Lower leg skin (tissue), 4 donors: Measurements from ENCODE around the gene FATE1. TPM values are rescaled to one million over a fixed set of nuclear protein-coding genes. Genes with fewer than 3 reads are reported as not detected.

Experiments used
- DNase-seq, 2 donors: peaks; one replicate each; pipeline ENCODE4 v3.0.0-alpha.2; 2019; ENCODE audit warnings: low spot score in 2 of 2
- H3K4me3 ChIP-seq: fragments of 200-600 bp; sonication (generic); 2 replicates; pipeline ENCODE4 v1.5.1; 2017; ENCODE audit warnings: mild to moderate bottlenecking, low read depth; ENCODE audit not compliant: poor library complexity, severe bottlenecking
- POLR2A ChIP-seq, 2 donors: fragments of 450-650 bp; IDR thresholded peaks; one replicate each; pipeline ENCODE4 v1.6.1; 2016 to 2017; ENCODE audit warnings: antibody characterized with exemption in 2 of 2, mild to moderate bottlenecking in 1 of 2, moderate library complexity in 1 of 2
- WGBS, 2 donors: methylation state at CpG; one replicate each; pipeline ENCODE4 v1.1.5; 2018; 5-methylcytosine and 5-hydroxymethylcytosine counted together
- intact Hi-C: fragments of 100-400 bp; cut with DNase I; formaldehyde crosslinking; loops from one replicate; pipeline ENCODE4 v1.15.0; 2023; ENCODE audit warnings: low total_unique reads
- total RNA-seq, 4 donors: library from RNA; depleted of rRNA; stranded (reverse); fragments of >200 nt; gene quantifications; one replicate each; pipeline ENCODE4 v1.1.0, GENCODE V29; 2016
- TF ChIP-seq, protein P1 (sequence below), 3 donors: fragments of 450-650 bp; IDR thresholded peaks; one replicate each; pipeline ENCODE4 v1.5.1; 2016; ENCODE audit warnings: antibody characterized with exemption in 3 of 3, mild to moderate bottlenecking in 3 of 3, moderate library complexity in 2 of 3

The FATE1 gene
- total RNA-seq, 4 donors from 2014 or later = 0.80 TPM; not detected in 3

DNA sequence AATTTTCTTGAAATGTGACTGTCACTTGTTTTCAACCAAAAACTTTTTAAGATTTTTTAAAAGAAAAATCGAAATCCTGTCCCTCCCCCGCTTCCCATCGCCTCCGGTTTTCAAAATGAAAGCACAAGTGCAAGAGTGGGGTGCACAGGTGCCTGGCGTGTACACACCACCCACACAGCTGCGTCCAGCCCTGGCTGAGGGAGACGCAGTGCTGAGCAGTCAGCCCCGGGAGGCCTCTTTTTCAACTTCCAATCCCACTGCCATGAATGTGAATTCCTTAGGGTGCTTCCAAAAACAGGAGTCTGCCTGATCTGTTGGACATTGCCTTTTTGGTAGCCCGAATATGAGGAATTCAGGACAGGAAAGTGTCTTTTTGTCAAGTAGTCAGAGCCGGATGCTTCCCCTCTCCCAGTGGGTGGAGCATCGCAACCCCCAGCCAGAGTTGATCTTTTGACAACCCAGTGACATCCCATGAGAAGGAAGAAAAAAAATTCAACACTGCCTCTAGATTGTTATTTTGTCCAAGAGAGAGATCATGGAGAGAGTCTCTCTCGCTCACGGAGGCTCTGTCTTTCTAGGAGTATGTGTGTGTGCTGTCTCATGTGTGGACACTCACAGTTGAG, 11.7 kb upstream of the FATE1 start:
- peak in 1 of 2 donors; percentile 72 for DNase-seq
- TF ChIP-seq, protein P1, sequence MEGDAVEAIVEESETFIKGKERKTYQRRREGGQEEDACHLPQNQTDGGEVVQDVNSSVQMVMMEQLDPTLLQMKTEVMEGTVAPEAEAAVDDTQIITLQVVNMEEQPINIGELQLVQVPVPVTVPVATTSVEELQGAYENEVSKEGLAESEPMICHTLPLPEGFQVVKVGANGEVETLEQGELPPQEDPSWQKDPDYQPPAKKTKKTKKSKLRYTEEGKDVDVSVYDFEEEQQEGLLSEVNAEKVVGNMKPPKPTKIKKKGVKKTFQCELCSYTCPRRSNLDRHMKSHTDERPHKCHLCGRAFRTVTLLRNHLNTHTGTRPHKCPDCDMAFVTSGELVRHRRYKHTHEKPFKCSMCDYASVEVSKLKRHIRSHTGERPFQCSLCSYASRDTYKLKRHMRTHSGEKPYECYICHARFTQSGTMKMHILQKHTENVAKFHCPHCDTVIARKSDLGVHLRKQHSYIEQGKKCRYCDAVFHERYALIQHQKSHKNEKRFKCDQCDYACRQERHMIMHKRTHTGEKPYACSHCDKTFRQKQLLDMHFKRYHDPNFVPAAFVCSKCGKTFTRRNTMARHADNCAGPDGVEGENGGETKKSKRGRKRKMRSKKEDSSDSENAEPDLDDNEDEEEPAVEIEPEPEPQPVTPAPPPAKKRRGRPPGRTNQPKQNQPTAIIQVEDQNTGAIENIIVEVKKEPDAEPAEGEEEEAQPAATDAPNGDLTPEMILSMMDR (IDR thresholded peaks at IDR 0.05) = no peak
- TF ChIP-seq POLR2A (IDR thresholded peaks at IDR 0.05) = no peak
- 28 to 45% methylated on average over 6 to 13 of the region's 13 CpGs for WGBS, 2 donors
- H3K4me3 ChIP-seq = no peak overlapping the region
- intact Hi-C loops = no loop called here

DNA sequence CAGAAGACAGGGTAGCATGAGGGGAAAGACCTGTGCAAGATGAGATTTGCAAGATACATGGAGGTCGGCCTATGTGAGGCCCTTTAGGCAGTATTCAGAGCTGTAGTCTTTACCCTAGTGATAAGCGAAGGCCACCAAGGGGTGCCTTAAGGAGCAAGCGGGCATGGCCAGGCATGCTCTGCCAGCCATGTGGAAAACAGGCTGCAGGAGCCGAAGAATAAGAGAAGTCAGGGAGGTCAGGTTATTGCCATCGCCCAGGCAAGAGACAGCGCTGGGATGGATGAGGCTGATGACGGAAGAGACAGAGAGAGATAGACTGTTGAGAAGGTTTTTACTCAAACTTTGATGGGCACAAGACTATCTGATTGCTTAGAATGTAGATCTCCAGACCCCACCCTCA, 7.0 kb upstream of the FATE1 start:
- intact Hi-C loops = no loop called here
- DNase-seq = peak in 1 of 2 donors; percentile 59
- H3K4me3 ChIP-seq = no peak overlapping the region
- 83 to 94% methylated on average over 7 of the region's 7 CpGs for WGBS, 2 donors
- TF ChIP-seq POLR2A (IDR thresholded peaks at IDR 0.05) = no peak
- TF ChIP-seq, protein P1 (IDR thresholded peaks at IDR 0.05) = no peak

DNA sequence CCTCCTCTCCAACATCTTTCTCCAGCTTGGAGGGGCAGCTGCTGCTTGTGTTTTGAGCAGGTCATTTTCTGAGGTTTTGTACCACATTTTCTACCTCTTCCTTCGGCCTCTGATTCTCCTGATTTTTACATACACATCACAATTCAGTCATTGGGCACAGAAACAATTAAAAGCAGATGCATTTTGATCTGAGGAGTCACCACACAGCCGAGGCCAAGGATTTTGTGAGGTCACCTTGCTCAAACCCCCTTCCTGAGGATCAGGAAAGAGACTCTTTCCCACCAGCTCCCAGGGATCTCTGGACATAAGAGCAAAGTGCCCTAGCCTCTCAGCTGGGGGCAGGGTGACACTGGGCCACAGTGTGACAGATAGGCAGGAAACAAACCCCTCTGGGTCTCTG, 5.4 kb upstream of the FATE1 start:
- 46 to 78% methylated on average over 2 of the region's 2 CpGs for WGBS, 2 donors
- intact Hi-C loops = no loop called here
- TF ChIP-seq POLR2A (IDR thresholded peaks at IDR 0.05) = no peak
- TF ChIP-seq, protein P1 (IDR thresholded peaks at IDR 0.05) = no peak
- H3K4me3 ChIP-seq = no peak overlapping the region
- DNase-seq = peak in 1 of 2 donors; percentile 76

DNA sequence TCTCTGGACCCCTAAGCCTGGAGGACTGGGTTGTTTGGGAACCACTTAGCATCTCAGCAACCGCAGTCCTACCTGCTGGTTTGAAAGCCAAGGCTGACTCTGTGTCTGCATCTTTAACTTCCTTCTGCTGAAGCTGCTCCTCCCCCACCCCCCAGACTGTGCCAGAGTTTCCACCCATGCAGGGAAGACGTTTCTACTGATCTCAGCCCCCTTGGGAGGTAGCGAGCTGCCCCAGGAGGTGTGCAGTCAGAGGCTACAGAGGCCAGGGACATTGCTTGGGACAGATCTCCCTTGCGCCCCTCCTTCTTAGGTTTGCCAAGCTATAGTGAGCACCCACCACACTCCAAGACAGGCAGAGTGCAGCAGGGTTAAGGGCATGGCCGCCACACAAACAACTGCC, 4.7 kb upstream of the FATE1 start:
- 48 to 86% methylated on average over 1 to 5 of the region's 5 CpGs for WGBS, 2 donors
- H3K4me3 ChIP-seq = no peak overlapping the region
- DNase-seq = no peak
- intact Hi-C loops = no loop called here
- TF ChIP-seq, protein P1 (IDR thresholded peaks at IDR 0.05) = no peak
- no peak for TF ChIP-seq POLR2A (IDR thresholded peaks at IDR 0.05)

GRCh38 chrX:151711787-151712186, 4.0 kb upstream of the FATE1 start:
- TF ChIP-seq POLR2A (IDR thresholded peaks at IDR 0.05) = no peak
- TF ChIP-seq, protein P1 (IDR thresholded peaks at IDR 0.05) = no peak
- intact Hi-C loops = no loop called here
- no peak for DNase-seq
- 20 to 25% methylated on average over 1 to 2 of the region's 2 CpGs for WGBS, 2 donors
- no peak overlapping the region for H3K4me3 ChIP-seq

DNA sequence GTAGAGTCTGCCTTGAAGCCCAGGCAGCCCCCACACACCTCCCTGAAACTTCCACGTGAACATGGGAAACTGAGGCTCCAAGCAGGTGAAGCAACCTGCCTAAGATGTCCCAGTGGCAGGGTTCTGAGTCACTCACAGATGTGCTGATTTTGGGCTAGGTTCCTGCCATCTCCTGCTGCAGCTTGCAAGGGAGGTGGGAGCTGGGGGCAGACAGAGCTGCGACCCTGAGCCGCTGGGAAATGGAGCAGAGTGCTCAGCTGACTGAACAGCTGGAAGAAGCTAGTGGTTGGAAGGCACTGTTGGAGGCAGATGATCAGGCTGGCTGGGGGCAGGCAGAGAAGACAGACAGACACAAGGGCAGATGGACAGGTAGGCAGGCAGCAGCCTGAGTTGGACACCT, 3.6 kb upstream of the FATE1 start:
- H3K4me3 ChIP-seq = no peak overlapping the region
- intact Hi-C loops = no loop called here
- WGBS, 2 donors = 20 to 44% methylated on average over 2 to 3 of the region's 3 CpGs
- TF ChIP-seq, protein P1 (IDR thresholded peaks at IDR 0.05) = no peak
- no peak for TF ChIP-seq POLR2A (IDR thresholded peaks at IDR 0.05)
- no peak for DNase-seq
